Medulla oblongata (tissue), 1 donor: Measurements from ENCODE around the gene MDGA2.
A peak's percentile ranks its signal among the peaks of the same experiment; 100 is the strongest.

Source experiments
- DNase-seq: peaks from one replicate; pipeline ENCODE4 v3.0.0-alpha.2; 2015; ENCODE audit errors: extremely low spot score

MDGA2 gene

DNA sequence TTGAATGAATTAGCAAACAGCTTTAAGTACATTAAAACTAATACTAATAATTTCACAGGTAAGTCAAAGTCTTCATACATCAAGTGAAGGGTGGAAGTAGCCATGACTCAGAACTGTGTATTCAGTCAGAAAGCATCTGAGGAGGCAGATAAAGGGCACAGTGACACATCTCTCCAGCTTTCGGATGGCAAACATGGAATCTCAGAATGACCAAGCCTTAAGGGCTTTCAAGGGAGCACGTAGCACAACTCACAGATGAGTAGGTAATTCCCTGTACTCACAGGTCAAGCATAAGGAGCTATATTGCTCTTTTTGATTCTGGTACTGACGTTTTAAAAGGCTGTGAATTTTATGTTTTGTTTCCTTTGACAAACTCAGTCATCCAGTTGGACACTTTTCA lies 56.0 kb downstream of the MDGA2 start:
- no peak for DNase-seq

GRCh38 chr14:47606566-47606965 lies 68.8 kb downstream of the MDGA2 start:
- no peak for DNase-seq

DNA sequence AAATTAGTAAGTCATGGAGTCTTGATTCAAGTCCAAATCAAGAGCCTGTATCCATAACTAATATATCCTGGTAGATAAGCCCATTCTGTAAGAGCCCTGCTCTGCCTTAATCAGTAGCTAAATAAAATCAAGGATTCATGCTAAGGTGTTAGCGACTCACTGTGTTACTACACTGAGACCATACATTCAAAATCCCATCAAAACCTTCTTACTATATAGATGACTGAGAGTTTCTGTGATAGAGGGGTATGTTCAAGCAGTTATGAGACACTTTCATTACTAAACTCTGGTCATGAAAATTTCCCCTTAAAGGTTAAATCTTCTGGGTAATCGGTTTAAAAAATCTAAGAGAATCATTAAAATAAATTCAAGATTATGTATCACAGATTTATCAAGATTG lies 78.5 kb downstream of the MDGA2 start:
- no peak for DNase-seq

DNA sequence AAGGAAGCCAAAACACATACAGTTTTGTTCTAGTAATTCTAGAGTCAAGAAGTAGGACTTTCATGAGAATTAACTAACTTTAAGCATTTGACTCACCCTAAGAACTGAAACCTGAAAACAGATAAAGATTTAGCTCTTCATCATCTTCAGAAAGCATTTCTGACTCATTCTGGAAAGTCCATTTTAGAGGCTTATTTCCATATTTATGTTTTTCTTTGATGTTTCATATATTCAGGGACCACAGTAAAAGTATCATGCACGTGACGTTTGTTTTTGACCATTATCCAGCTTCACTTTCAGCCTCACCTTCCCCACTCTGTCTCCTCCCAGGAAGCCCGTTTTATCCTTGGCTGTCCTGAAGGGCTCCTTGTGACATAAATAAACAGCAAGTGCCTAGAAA lies 79.2 kb downstream of the MDGA2 start:
- DNase-seq, result no peak

GRCh38 chr14:47595552-47595951 lies 79.9 kb downstream of the MDGA2 start:
- no peak for DNase-seq

- DNase-seq, result peak; percentile 9
Observed at GRCh38 chr14:47590767-47591495, 84.5 kb downstream of the MDGA2 start.

DNA sequence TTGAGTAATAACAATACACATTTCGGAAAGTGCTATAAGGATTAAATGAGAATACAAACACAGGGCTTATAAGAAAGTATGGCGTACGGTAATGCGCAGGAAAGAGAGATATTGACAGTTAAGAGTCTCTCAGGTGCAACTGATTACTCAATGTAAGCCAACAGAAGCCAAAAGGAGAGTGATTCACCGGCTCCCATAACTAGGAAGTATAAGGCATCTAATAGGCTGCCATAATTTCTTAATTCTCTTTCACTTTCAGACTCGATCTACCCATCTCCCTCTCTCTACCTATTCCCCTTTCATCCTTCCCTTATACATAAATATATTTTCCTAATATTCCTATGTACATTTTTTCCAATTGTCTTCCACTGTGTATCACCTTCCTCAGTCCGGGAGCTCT lies 90.0 kb downstream of the MDGA2 start:
- DNase-seq, result no peak

- DNase-seq, result no peak
Observed at GRCh38 chr14:47567273-47567672, 108.1 kb downstream of the MDGA2 start.

GRCh38 chr14:47557894-47558293 lies 117.5 kb downstream of the MDGA2 start:
- DNase-seq, result no peak

- DNase-seq, result no peak
Observed at GRCh38 chr14:47555333-47555732, 120.1 kb downstream of the MDGA2 start.

DNA sequence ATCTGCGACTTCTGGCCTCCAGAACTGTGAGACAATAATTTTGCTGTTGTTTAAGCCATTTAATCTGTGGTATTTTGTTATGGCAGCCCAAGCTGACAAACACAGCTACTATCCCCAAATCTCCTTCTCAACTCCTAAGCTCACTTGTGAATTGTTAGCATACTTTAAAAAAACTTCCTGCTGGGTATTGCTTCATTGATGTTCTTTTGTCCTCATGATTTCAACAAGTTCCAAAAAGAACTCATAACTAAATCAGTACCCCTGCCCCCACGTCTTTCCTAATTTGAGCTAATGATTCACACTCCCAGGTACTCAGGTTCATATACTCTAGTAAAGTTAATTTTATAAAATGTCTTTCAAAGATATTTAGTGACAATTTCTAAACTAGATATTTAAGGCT lies 125.5 kb downstream of the MDGA2 start:
- DNase-seq, result no peak

GRCh38 chr14:47543459-47543858 lies 131.9 kb downstream of the MDGA2 start:
- no peak for DNase-seq

GRCh38 chr14:47541662-47542061 lies 133.7 kb downstream of the MDGA2 start:
- DNase-seq, result peak; percentile 30

DNA sequence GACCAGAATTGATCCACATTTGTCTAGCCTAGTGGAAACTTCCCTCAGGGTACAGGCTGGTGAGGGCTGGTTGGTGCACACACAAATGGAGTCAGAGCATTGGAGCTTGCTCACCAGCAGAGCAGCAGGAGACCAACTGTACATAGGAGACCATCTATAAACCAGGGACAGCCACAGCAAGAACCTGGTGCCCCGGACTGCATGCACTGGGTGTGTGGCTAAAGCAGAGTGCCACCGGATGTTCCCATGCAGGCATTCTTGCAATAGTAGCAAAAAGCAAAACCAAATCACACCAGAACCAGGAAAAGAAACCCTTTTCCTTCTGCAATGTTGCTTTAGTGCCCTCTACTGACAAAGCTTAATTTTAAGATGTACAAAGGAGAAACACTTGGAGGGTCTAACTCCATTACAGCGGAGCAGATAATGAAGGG lies 136.4 kb downstream of the MDGA2 start:
- peak; percentile 71 for DNase-seq

DNA sequence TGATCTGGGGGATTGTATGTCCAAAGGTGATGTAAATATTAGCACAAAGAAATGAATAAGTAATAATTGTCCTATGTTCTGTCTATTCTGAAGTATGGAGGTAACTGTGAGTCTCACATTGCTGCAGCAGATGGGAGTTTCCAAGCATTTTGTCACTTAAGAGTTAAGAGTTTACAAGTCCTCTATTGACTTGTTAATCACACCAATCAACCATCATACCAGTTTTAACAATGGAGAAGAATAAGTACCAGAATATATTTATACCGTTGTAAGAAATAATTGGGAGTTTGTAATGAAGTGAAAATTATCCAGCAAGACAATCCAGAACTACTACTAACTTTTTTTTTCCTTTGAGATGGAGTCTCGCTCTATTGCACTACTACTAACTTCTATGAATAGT lies 139.1 kb downstream of the MDGA2 start:
- DNase-seq, result no peak

DNA sequence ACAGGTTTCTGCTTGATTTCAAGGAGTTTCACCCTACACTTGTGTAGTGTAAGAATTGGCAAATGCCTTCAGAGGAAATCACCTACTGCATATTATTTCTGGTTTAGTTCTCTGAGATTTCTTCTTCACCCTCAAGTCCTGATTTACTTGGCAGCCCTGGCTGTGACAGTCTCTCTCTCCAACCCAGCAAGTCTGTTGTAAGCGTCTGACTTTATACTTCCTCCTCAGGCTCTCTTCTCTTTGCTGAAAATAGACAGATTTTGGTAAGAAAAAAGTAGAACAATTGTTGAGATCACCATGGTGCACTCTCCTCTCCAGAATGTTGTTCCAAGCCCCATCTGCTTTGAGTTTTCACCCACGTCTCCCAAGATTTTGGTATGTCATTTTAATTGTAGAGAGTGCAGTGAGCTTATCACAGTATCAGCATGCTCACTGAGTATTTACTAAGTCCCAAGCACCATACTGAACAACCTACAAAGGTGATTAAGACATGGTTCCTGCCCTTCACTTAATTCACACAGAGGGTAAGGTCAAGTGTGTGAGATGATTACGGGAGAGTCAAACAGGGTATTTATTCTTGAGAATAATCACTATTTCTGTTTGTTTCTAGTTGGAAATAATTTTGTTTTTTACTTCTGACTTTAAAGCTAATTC lies 148.7 kb downstream of the MDGA2 start:
- peak; percentile 13 for DNase-seq

DNA sequence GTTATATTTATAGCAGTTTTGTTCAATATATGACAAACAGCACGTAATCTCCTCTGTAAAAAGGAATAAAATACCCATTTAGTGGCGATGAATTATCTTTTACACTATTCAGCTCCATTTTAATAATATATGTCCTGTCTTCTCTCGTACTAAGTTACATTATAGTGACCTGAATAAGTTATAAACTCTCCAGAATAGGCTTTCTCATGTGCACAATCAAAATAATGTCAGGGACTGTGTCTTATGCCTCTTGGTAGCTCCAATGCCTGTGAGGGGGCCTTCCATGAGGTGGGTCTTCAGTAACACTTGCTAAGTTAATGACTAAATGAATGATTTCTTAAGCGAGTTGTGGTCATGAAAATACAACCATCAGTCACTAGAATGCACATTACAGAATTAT lies 150.9 kb downstream of the MDGA2 start:
- DNase-seq, result no peak

DNA sequence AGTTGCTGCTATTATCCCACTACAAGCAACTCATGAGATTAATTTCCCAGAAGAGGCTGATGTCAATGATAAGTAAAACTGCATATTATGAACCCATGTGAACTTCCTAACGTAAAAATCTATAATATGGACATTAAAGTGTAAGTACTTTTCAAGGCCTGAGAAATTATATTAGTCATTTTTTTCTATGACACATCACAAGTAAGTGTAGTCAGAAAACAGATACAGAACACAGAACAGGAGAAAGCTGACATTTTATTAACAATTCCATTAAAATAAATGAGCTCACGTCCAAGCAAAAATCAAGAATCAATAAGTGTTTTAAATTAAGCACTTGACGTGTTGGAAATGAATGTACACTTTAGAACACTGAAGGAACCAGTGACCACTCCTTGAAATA lies 155.0 kb downstream of the MDGA2 start:
- DNase-seq, result no peak

GRCh38 chr14:47511829-47512228 lies 163.6 kb downstream of the MDGA2 start:
- DNase-seq, result no peak

GRCh38 chr14:47509957-47510356 lies 165.4 kb downstream of the MDGA2 start:
- DNase-seq, result no peak

- DNase-seq, result no peak
Observed at GRCh38 chr14:47507861-47508260, 167.5 kb downstream of the MDGA2 start.

- DNase-seq, result no peak
Observed at GRCh38 chr14:47500369-47500768, 175.0 kb downstream of the MDGA2 start.

- no peak for DNase-seq
Observed at GRCh38 chr14:47490766-47491165, 184.6 kb downstream of the MDGA2 start.

DNA sequence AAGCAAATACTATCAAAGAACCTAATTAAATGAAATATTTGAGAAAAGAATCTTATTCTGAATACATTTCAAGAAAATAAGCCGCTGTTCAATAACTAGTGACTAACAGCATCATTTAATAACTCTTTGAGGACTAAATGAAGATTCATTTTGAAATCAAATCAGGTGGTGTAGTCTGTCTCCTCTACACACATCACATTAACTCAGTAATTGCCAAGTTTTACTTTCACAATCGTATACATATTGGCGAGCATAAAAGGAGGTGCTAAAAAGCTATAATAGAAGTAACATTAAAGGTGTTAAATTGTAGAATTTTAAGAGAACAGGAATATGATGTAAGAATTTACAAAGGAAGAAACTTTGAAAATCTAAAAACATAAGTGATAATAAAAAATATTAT lies 185.1 kb downstream of the MDGA2 start:
- no peak for DNase-seq
